HG02840 (cell line): Measurements from ENCODE around the gene GHR.

Experiments
- ATAC-seq: cut with Tn5 transposase; IDR thresholded peaks from one replicate; pipeline ENCODE4 v1.9.1; 2021; ENCODE audit warnings: mild to moderate bottlenecking, moderate library complexity, moderate number of reproducible peaks; ENCODE audit not compliant: unreplicated experiment, low FRiP score

The GHR gene

DNA sequence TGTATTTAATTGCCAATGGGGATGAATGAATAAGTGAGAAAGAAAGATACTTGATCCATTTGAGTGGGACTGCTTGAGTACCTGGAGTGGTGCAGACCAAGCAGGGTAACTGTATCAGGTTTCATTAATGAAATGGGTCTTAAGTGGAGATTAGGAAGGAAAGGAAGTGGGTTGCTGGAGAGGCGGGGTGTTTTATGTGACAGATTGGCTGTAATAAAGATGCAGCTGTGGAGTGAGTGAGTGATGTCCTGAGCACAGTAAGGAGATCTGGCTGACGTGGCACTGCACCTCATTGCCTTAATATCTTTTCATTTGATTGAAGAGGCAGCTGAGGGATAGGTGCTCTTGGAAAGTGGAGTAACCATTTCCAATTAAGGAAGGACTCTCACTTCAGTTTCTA lies 172.4 kb downstream of the GHR start:
- ATAC-seq, result no peak

DNA sequence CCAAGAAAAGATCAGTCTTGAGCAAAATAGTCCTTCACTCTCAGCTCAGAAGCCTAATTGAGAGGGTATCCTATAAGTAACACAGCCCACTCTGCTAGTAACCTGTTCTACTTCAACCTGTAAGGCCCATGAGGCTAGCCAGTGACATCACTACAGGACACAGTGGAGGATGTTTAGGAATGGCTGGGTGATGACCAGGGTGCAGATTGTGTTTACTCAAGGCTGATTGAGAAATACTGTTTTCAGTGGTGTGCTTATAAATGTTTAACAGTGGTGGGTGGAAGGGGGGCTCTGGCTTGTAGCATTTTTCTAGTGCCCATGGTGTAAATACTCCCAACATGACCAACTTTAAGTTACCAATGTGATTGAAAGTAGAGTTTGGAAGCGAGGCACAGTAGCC lies 173.6 kb downstream of the GHR start:
- ATAC-seq, result no peak

DNA sequence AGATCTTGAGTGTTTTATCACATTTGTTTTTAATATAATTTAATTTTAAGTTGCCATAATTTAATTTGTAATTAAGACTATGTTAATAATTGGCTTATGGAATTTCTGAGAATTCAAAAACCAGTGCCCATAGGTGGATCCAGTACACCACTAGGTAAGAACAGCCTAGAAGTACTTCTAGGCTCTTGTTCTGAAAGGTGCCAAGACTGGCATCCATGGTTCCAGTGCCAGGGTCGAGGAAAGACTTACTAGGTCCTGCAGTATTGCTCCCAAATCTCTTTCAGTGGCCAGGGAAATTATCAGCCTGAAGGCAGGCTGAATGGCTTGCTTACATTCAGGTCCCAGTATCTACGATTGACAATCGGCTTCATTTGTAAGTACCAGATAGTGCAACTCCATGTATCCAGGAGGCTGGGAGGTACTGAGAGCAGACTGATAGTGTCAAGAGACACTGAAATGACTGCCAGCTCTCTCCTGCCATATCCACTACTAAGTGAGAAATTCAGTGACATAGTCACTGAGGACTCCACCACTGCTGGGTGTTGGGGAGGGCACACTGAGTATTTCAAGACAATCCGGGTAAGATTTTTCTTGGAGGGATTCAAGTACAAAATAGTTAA lies 174.2 kb downstream of the GHR start:
- no peak for ATAC-seq

- ATAC-seq, result no peak
These were observed 175.1 kb downstream of the GHR start for GRCh38 chr5:42598311-42598710.

DNA sequence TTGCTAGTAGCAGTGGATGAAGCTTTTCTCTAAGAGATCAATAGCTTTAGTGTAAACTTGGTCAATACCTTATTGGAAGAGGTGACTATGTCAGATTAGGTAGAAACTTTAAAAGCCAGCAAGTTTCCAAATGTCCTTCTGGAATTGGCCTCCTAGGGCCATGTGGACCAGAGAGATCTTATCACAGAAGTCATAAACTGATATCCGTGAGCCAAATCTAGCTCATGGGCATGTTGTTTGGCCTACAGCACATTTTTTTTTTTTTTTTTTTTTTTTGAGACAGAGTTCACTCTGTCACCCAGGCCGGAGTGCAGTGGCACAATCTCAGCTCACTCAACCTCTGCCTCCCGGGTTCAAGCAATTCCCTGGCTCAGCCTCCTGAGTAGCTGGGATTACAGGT lies 175.9 kb downstream of the GHR start:
- ATAC-seq, result no peak

DNA sequence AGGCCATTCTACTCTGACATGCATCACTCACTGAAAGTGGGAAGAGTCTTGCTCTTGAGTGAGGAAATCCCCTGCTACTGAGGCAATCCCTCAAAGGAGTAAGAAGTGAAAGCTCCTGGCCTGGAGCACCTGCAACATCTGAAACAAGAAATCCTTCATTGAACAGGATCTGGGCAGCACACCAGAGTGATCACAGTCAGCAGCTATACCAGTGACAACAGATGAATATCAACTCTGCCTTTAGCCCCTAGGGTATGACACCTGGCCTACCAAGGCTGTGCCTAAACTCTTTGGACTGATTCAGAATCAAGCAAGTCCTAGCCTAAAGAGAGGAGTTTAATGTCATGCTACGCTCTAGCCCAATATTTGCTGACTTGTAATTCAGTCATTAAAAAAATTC lies 177.2 kb downstream of the GHR start:
- ATAC-seq, result no peak

- ATAC-seq, result no peak
These were observed 181.0 kb downstream of the GHR start for GRCh38 chr5:42604171-42604711.

DNA sequence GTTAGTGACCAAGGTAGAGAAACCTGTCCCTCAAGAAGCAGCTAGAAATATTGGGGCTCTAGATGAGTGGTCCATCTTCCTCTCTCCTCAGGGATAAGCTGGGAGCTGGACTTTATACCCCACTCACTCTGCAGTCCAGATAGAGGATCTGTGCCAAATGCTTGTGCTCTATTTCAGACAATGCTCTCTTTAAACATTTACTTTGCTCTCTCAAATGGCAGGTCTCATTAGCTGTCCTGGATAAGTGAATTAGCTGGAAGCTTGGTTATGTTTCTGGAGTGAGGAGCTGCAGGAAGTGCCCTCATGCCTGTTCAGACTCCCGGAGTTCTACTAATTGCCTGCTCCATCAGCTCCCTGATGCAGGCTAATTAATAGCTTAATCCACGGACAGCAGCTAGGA lies 182.3 kb downstream of the GHR start:
- no peak for ATAC-seq

- no peak for ATAC-seq
These were observed 183.2 kb downstream of the GHR start for GRCh38 chr5:42606464-42606869.

GRCh38 chr5:42611437-42611836 lies 188.2 kb downstream of the GHR start:
- no peak for ATAC-seq

DNA sequence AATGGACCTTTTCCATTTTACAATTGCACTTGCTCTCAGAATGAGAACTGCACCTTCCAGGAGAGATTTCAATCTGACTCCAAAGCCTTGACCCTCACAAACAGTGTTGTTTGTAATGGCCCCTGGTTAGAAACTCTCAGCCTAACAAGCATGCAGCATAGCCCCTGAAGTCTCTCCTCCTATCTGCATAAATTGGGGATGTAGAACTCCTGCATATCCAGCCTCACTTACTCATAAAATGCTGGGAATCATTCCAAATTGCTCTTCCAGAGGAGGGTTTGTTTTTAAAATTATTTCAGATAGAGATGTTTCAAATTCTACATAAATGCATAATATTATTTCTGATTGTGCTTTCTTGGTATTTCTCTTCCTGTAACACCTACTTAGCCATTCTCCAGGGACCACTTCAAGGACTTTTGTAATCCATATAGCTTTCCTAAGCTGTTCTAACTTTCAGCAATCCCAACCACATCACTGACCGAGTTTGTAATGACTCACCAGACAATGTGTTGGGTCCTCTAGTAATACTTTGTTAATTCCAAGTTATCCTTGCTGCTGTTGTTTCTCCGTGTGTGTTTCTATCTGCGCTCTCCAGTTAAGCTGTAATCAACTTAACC lies 189.6 kb downstream of the GHR start:
- no peak for ATAC-seq

DNA sequence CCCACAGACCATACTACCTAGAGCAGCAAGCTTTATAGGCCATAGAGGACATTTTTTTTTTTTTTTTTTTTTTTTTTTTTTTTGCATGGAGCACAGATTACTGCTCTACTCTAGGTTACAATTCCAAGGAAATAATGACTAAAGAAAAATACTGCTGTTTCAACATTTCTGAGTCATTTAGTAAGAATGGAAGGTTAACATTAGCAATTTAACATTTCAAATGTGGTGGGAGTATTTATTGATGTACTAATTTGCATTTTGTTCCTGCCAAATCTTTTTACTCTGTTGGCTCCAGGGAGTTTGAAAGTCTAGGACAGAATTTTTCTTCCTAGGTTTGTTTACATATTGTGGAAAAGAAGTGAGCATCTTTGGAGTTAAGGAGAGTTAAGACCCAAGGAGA lies 191.3 kb downstream of the GHR start:
- ATAC-seq, result no peak

- no peak for ATAC-seq
These were observed 197.5 kb downstream of the GHR start for GRCh38 chr5:42620579-42621216.

- no peak for ATAC-seq
These were observed 198.0 kb downstream of the GHR start for GRCh38 chr5:42621242-42621641.

DNA sequence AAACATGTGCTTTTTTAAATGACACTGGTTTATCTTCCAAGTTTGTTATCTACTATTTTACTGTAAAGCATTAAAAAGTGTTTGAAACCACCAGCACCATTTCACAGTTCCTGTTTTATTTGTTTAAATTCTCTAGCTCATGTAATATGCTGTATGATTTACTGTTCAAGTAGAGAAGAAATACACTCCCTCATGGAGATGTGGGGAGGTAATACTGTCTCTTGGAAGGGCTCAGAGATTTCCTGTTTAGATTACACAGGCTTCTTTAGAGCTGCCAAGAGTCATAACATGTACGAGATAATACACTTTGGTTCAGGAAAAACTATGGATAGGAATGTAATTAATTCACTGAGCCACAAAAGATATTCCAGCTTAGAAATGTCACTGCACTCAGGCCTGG lies 198.4 kb downstream of the GHR start:
- no peak for ATAC-seq

DNA sequence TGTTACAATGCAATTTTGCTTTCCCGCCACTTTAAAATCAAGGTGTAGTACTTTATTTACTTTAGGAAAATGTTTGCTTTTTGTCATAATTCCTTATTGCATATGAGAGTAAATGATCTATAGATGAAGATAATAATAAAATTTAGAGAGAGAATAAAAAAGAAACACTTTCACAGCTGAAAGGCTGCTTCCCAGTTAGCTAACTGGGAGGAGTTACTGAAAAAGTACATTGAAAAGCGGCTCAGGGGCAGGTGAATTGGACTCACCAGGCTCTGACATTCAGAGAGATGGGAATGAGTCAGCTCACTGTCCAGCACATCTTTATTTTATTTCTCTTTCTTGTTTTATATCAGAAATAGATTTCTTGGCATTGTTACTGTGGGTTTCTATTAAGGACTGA lies 201.7 kb downstream of the GHR start:
- ATAC-seq, result no peak

- ATAC-seq, result no peak
These were observed 203.2 kb downstream of the GHR start for GRCh38 chr5:42626462-42626861.

DNA sequence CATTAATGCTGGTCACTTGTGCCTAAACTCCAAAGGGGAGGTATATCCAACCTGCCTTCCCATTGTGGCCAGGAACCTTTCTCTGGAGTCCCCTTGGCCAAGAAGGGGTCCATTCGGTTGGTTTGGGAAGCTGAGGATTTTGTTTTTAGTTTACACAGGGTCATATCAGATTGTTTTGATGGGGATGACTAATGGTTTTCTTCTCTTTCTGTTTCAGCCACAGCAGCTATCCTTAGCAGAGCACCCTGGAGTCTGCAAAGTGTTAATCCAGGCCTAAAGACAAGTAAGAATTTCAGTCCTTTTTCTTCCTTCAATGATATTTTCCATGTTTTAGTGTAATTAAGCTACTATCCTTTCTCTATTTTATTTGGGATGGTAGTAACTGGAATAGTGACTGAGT lies 205.6 kb downstream of the GHR start:
- no peak for ATAC-seq

DNA sequence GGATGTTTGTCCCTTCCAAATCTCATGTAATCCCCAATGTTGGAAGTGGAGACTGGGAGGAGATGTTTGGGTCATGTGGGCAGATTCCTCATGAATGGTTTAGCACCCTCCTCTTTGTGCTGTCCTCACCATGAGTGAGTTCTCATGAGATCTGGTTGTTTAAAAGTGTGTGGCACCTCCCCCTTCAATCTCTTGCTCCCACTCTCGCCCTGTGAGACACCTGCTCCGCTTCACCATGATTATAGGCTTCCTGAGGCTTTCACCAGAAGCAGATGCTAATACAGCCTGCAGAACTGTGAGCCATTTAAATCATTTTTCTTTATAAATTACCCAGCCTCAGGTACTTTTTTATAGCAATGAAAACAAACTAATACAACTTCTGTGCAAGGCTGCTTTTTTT lies 206.0 kb downstream of the GHR start:
- ATAC-seq, result no peak

- ATAC-seq, result no peak
These were observed 208.0 kb downstream of the GHR start for GRCh38 chr5:42631241-42631640.

- no peak for ATAC-seq
These were observed 209.2 kb downstream of the GHR start for GRCh38 chr5:42632354-42632900.

- ATAC-seq, result no peak
These were observed 211.3 kb downstream of the GHR start for GRCh38 chr5:42634575-42634974.
